Measurements from ENCODE around the gene MNX1. TPM values are rescaled to one million over a fixed set of nuclear protein-coding genes. Genes with fewer than 3 reads are reported as not detected.

The MNX1 gene
- total RNA-seq, 1 donor from 2014 or later, result 103 TPM

- Mint-ChIP-seq H3K27ac (peak overlapping the region; percentile 95), H3K36me3 (ENCODE audit: insufficient read depth) (peaks cover 1% of the 10 kb centered on the region), H3K9me3 (ENCODE audit: low read depth) (no peaks in the 10 kb centered on the region), H3K4me3 (ENCODE audit: low read depth) (peak overlapping the region; percentile 50), H3K27me3 (peaks cover 17% of the 10 kb centered on the region), H3K4me1 (ENCODE audit: low read depth) (peaks cover 51% of the 10 kb centered on the region)
- TF ChIP-seq CTCF (IDR thresholded peaks at IDR 0.05; ENCODE audit: unreplicated experiment), result no peak
- no peak for DNase-seq (ENCODE audit: low spot score, unreplicated experiment)
Measured at GRCh38 chr7:157013602-157014549, 3.4 kb upstream of the MNX1 start.

- H3K27ac Mint-ChIP-seq, result peak overlapping the region; percentile 95
- H3K4me3 Mint-ChIP-seq (ENCODE audit: low read depth), result no peak overlapping the region
- H3K27me3 Mint-ChIP-seq, result peaks cover 15% of the 10 kb centered on the region
- H3K9me3 Mint-ChIP-seq (ENCODE audit: low read depth), result no peaks in the 10 kb centered on the region
- peaks cover 51% of the 10 kb centered on the region for H3K4me1 Mint-ChIP-seq (ENCODE audit: low read depth)
- no peak for DNase-seq (ENCODE audit: low spot score, unreplicated experiment)
- TF ChIP-seq CTCF (IDR thresholded peaks at IDR 0.05; ENCODE audit: unreplicated experiment), result no peak
- peaks cover 3% of the 10 kb centered on the region for H3K36me3 Mint-ChIP-seq (ENCODE audit: insufficient read depth)
Measured at GRCh38 chr7:157013101-157013500, 2.6 kb upstream of the MNX1 start.

GRCh38 chr7:157012113-157012547 lies 1.7 kb upstream of the MNX1 start:
- peaks cover 55% of the 10 kb centered on the region for H3K4me1 Mint-ChIP-seq (ENCODE audit: low read depth)
- peaks cover 17% of the 10 kb centered on the region for H3K27me3 Mint-ChIP-seq
- H3K9me3 Mint-ChIP-seq (ENCODE audit: low read depth), result no peaks in the 10 kb centered on the region
- peak overlapping the region; percentile 83 for H3K27ac Mint-ChIP-seq
- DNase-seq (ENCODE audit: low spot score, unreplicated experiment), result no peak
- peak overlapping the region; percentile 75 for H3K4me3 Mint-ChIP-seq (ENCODE audit: low read depth)
- peaks cover 3% of the 10 kb centered on the region for H3K36me3 Mint-ChIP-seq (ENCODE audit: insufficient read depth)
- TF ChIP-seq CTCF (IDR thresholded peaks at IDR 0.05; ENCODE audit: unreplicated experiment), result no peak

- H3K27ac Mint-ChIP-seq, result peak overlapping the region; percentile 83
- no peaks in the 10 kb centered on the region for H3K9me3 Mint-ChIP-seq (ENCODE audit: low read depth)
Measured at GRCh38 chr7:157011333-157012112, 1.1 kb upstream of the MNX1 start.

More at GRCh38 chr7:157011333-157012112, 1.1 kb upstream of the MNX1 start:
- Mint-ChIP-seq H3K4me1 (ENCODE audit: low read depth) (peaks cover 53% of the 10 kb centered on the region), H3K36me3 (ENCODE audit: insufficient read depth) (peaks cover 7% of the 10 kb centered on the region), H3K4me3 (ENCODE audit: low read depth) (peak overlapping the region; percentile 75), H3K27me3 (peaks cover 17% of the 10 kb centered on the region)
- TF ChIP-seq CTCF (IDR thresholded peaks at IDR 0.05; ENCODE audit: unreplicated experiment), result no peak
- DNase-seq (ENCODE audit: low spot score, unreplicated experiment), result no peak
